ENCODE results near the gene TMED4. TPM values are rescaled to one million over a fixed set of nuclear protein-coding genes. Genes with fewer than 3 reads are reported as not detected.

Gene TMED4
- total and polyA plus RNA-seq, 10 of the 15 experiments (the other 5 are each of a cell fraction or from before 2014, with no cell fraction given): 20.8 to 71.3 (median 51.0) TPM

GRCh38 chr7:44547536-44548231 is 34.3 kb downstream of the TMED4 start (continued):
- TF ChIP-seq ZBTB11 (CRISPR knock-in tag; IDR thresholded peaks at IDR 0.05) (no peak), IKZF2 (IDR thresholded peaks at IDR 0.05) (no peak), CBX3 (IDR thresholded peaks at IDR 0.05; ENCODE audit: borderline replicate concordance, low read depth) (no peak), ATF7 (IDR thresholded peaks at IDR 0.05; ENCODE audit: low read depth) (no peak), FOXM1 (IDR thresholded peaks at IDR 0.05; ENCODE audit: low read depth, low read length) (no peak), MTA2 (IDR thresholded peaks at IDR 0.05; ENCODE audit: low read depth) (no peak)

GRCh38 chr7:44541876-44542610 is 40.0 kb downstream of the TMED4 start:
- DNase-seq (ENCODE audit: low read depth, low spot score) (no peak), FAIRE-seq (no peak), ATAC-seq (no peak)
- H3K9ac ChIP-seq (ENCODE audit: control insufficient read depth, insufficient read depth, low read length): no peak overlapping the region
- TF ChIP-seq NBN (IDR thresholded peaks at IDR 0.05) (no peak), MYC (IDR thresholded peaks at IDR 0.05; ENCODE audit: insufficient read depth, insufficient read length, insufficient replicate concordance, low read length, severe bottlenecking) (no peak), DPF2 (IDR thresholded peaks at IDR 0.05) (no peak), ZBTB11 (CRISPR knock-in tag; IDR thresholded peaks at IDR 0.05) (no peak), RB1 (IDR thresholded peaks at IDR 0.05; ENCODE audit: borderline replicate concordance) (no peak), CHD2 (IDR thresholded peaks at IDR 0.05; ENCODE audit: borderline replicate concordance, low read depth, low read length) (no peak)
- no peaks in the 10 kb centered on the region for H3K4me1 ChIP-seq (ENCODE audit: control insufficient read depth, insufficient read depth, low read length)
- H2AFZ ChIP-seq (ENCODE audit: control insufficient read depth, low read depth, low read length): no peak overlapping the region
- ChIA-PET RAD21 (ENCODE audit: unreplicated experiment) (no interaction called here), CTCF (interaction anchor here (1.4 kb wide), 1 partner anchor 57 kb away, joined by 3 read pairs; no protein-coding TSS in a partner anchor), SMC1A (ENCODE audit: uncharacterized antibody, unreplicated experiment) (no interaction called here), POLR2A (interaction anchor here (0.6 kb wide), 1 partner anchor 40 kb away, joined by 3 read pairs; no protein-coding TSS in a partner anchor)
- no peaks in the 10 kb centered on the region; a peak in 1 of 4 replicates for H3K27me3 ChIP-seq (replicated peaks in 1 of 2; ENCODE audit: control insufficient read depth in 2 of 2, insufficient read depth in 2 of 2, low read length in 1 of 2)
- no peaks in the 10 kb centered on the region for H4K20me1 ChIP-seq (ENCODE audit: control insufficient read depth, insufficient read depth)
- H3K9me3 ChIP-seq (replicated peaks; ENCODE audit: control insufficient read depth, insufficient read depth, low read length): no peaks in the 10 kb centered on the region
- no peak overlapping the region for H3K4me2 ChIP-seq (ENCODE audit: control insufficient read depth, insufficient read depth)
- in situ Hi-C loops (cut with MboI): no loop called here
- H3K79me2 ChIP-seq (ENCODE audit: control insufficient read depth, insufficient read depth, low read length): no peaks in the 10 kb centered on the region
- no peak overlapping the region for H3K27ac ChIP-seq (ENCODE audit: control insufficient read depth, insufficient read depth)
- no peak overlapping the region for H3K4me3 ChIP-seq
- H3K36me3 ChIP-seq (ENCODE audit: control insufficient read depth in 2 of 2, insufficient read depth in 2 of 2, low read length in 1 of 2): no peaks in the 10 kb centered on the region
- intact Hi-C loops (cut with micrococcal nuclease; ENCODE audit: unreplicated experiment): no loop called here
- BruUV-seq (replicated peaks): no TSS peak
- WGBS (ENCODE audit: insufficient coverage, insufficient replicate concordance, low lambda C conversion rate, missing lambda C conversion rate): 45% methylated on average over 6 of the region's 6 CpGs
